ENCODE measurements around the gene ADGRL2. TPM values are rescaled to one million over a fixed set of nuclear protein-coding genes. Genes with fewer than 3 reads are reported as not detected.

ADGRL2 gene
- total RNA-seq, 1 experiment from 2014 or later = 0.20 TPM

- no peaks in the 10 kb centered on the region for H3K4me1 ChIP-seq (ENCODE audit: control insufficient read depth in 1 of 2, insufficient read depth in 2 of 2, low read length in 2 of 2)
- no peaks in the 10 kb centered on the region for H3K36me3 ChIP-seq (ENCODE audit: control insufficient read depth in 1 of 2, insufficient read depth in 2 of 2, low read length in 2 of 2)
- no peak overlapping the region for H3K4me2 ChIP-seq (ENCODE audit: low read length)
- BruUV-seq (replicated peaks) = no TSS peak
- no peaks in the 10 kb centered on the region for H3K9me2 ChIP-seq (ENCODE audit: insufficient read depth)
- DNase-seq (ENCODE audit: low read depth, low spot score) (no peak), ATAC-seq (no peak)
- no peak overlapping the region for H3K9ac ChIP-seq (ENCODE audit: low read length)
- no peaks in the 10 kb centered on the region for H3K27me3 ChIP-seq (ENCODE audit: insufficient read depth, low read length)
- no peaks in the 10 kb centered on the region for H4K20me1 ChIP-seq (ENCODE audit: insufficient read depth)
- no peak for TF ChIP-seq POLR2AphosphoS5 (IDR thresholded peaks at IDR 0.05; ENCODE audit: low read depth, low read length)
- no peak for TF ChIP-seq SIN3A (IDR thresholded peaks at IDR 0.05; ENCODE audit: low read depth)
- no peak for TF ChIP-seq ELF1 (IDR thresholded peaks at IDR 0.05; ENCODE audit: borderline replicate concordance, low read depth)
- TF ChIP-seq CTCF (IDR thresholded peaks at IDR 0.05 in 2 of 3, conservative IDR thresholded peaks at IDR 0.05 in 1 of 3; ENCODE audit: borderline replicate concordance in 1 of 3, insufficient read depth in 1 of 3, low read depth in 2 of 3, low read length in 2 of 3) = no peak
- no peaks in the 10 kb centered on the region for H3K79me2 ChIP-seq (ENCODE audit: insufficient read depth, low read length)
- H3K9me3 ChIP-seq (ENCODE audit: control insufficient read depth in 1 of 2, insufficient read depth in 1 of 2, low read depth in 1 of 2, low read length in 2 of 2) = no peaks in the 10 kb centered on the region
- no peak overlapping the region for H2AFZ ChIP-seq (ENCODE audit: low read depth, low read length, poor library complexity, severe bottlenecking)
- H3K4me3 ChIP-seq (replicated peaks in 1 of 2; ENCODE audit: low read depth in 1 of 2, low read length in 2 of 2) = no peak overlapping the region
- ChIA-PET POLR2A (no interaction called here), CTCF (no interaction called here), RAD21 (ENCODE audit: low non-redundant PET in 1 of 2, low total read pairs in 2 of 2, uncharacterized antibody in 2 of 2, unreplicated experiment in 2 of 2) (no interaction called here)
- intact Hi-C loops (cut with micrococcal nuclease) = no loop called here
- no peak overlapping the region for H3K27ac ChIP-seq (ENCODE audit: low read depth, low read length)
These were observed 200.6 kb downstream of the ADGRL2 start for GRCh38 chr1:82001345-82001744.

GRCh38 chr1:82007804-82008203 lies 207.1 kb downstream of the ADGRL2 start:
- no peaks in the 10 kb centered on the region for H3K79me2 ChIP-seq (ENCODE audit: insufficient read depth, low read length)
- ChIA-PET RAD21 (ENCODE audit: low non-redundant PET in 1 of 2, low total read pairs in 2 of 2, uncharacterized antibody in 2 of 2, unreplicated experiment in 2 of 2) (no interaction called here), CTCF (no interaction called here), POLR2A (no interaction called here)
- no peaks in the 10 kb centered on the region for H4K20me1 ChIP-seq (ENCODE audit: insufficient read depth)
- no peak for TF ChIP-seq ELF1 (IDR thresholded peaks at IDR 0.05; ENCODE audit: borderline replicate concordance, low read depth)
- TF ChIP-seq RAD21 (IDR thresholded peaks at IDR 0.05; ENCODE audit: low read depth) = no peak
- TF ChIP-seq SP1 (IDR thresholded peaks at IDR 0.05; ENCODE audit: low read depth) = no peak
- TF ChIP-seq REST (IDR thresholded peaks at IDR 0.05; ENCODE audit: low read depth) = no peak
- no peak for TF ChIP-seq EZH2 (IDR thresholded peaks at IDR 0.05)
- TF ChIP-seq POLR2A (IDR thresholded peaks at IDR 0.05; ENCODE audit: borderline replicate concordance, extremely low read depth, insufficient read depth, insufficient read length) = no peak
- no peaks in the 10 kb centered on the region for H3K9me3 ChIP-seq (ENCODE audit: control insufficient read depth in 1 of 2, insufficient read depth in 1 of 2, low read depth in 1 of 2, low read length in 2 of 2)
- H3K9me2 ChIP-seq (ENCODE audit: insufficient read depth) = no peaks in the 10 kb centered on the region
- DNase-seq (ENCODE audit: low read depth, low spot score) = no peak
- H3K4me3 ChIP-seq (replicated peaks in 1 of 2; ENCODE audit: low read depth in 1 of 2, low read length in 2 of 2) = no peak overlapping the region
- no peaks in the 10 kb centered on the region for H3K4me1 ChIP-seq (ENCODE audit: control insufficient read depth in 1 of 2, insufficient read depth in 2 of 2, low read length in 2 of 2)
- H2AFZ ChIP-seq (ENCODE audit: low read depth, low read length, poor library complexity, severe bottlenecking) = no peak overlapping the region
- H3K9ac ChIP-seq (ENCODE audit: low read length) = no peak overlapping the region
- no peak for ATAC-seq
- no peak overlapping the region for H3K4me2 ChIP-seq (ENCODE audit: low read length)
- H3K27me3 ChIP-seq (ENCODE audit: insufficient read depth, low read length) = no peaks in the 10 kb centered on the region
- H3K27ac ChIP-seq (ENCODE audit: low read depth, low read length) = no peak overlapping the region
- intact Hi-C loops (cut with micrococcal nuclease) = no loop called here
- no TSS peak for BruUV-seq (replicated peaks)
- H3K36me3 ChIP-seq (ENCODE audit: control insufficient read depth in 1 of 2, insufficient read depth in 2 of 2, low read length in 2 of 2) = no peaks in the 10 kb centered on the region
